ENCODE measurements around the gene TRERF1. TPM values are rescaled to one million over a fixed set of nuclear protein-coding genes. Genes with fewer than 3 reads are reported as not detected.
"Not testable (repeated sequence)": the region's sequence is repeated elsewhere in the genome, so short reads cannot be mapped to it uniquely, and the experiment has no call there.

The TRERF1 gene
- total and polyA plus RNA-seq, 2 of the 8 experiments (the other 6 are each of a cell fraction or from before 2014, with no cell fraction given): 10.8 to 21.5 TPM

DNA sequence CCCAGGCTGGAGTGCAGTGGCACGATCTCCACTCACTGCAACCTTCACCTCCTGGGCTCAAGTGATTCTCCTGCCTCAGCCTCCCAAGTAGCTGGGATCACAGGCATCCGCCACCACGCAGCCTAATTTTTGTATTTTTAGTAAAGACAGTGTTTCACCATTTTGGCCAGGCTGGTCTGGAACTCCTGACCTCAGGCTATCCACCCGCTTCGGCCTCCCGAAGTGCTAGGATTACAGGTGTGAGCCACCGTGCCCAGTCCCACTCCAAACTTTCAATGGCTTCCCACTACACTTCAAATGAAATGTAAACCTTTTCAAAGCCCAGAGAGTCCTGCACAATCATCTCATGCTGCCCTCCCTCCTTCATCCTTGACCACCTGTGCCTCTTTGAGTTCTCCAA, 5.8 kb downstream of the TRERF1 start:
- H2AK5ac ChIP-seq (ENCODE audit: low read depth, low read length); H3K9me3 ChIP-seq (ENCODE audit: insufficient read depth in 2 of 2, low read depth in 1 of 2, low read length in 1 of 2); H3K18ac ChIP-seq (ENCODE audit: extremely low read depth, low read length); H2BK20ac ChIP-seq (ENCODE audit: low read length); H2BK120ac ChIP-seq (replicated peaks; ENCODE audit: low read depth, low read length); H3K14ac ChIP-seq (ENCODE audit: insufficient read length); FAIRE-seq; H3K27me3 ChIP-seq (replicated peaks in 1 of 4; ENCODE audit: control insufficient read depth in 3 of 4, extremely low read depth in 1 of 4, insufficient read depth in 3 of 4, low read length in 3 of 4); H3K56ac ChIP-seq (replicated peaks; ENCODE audit: insufficient read length, low read depth, low read length); H3K36me3 ChIP-seq (ENCODE audit: control insufficient read depth in 2 of 4, insufficient read depth in 4 of 4, low read length in 3 of 4); H4K20me1 ChIP-seq (replicated peaks in 1 of 2; ENCODE audit: control insufficient read depth in 1 of 2, insufficient read depth in 2 of 2, low read length in 2 of 2); H3K23ac ChIP-seq (ENCODE audit: insufficient read length); H3K9ac ChIP-seq (replicated peaks in 1 of 4; ENCODE audit: extremely low read depth in 1 of 4, low read depth in 3 of 4, low read length in 3 of 4); H3K27ac ChIP-seq (ENCODE audit: low read depth, low read length); H4K8ac ChIP-seq (ENCODE audit: extremely low read depth, insufficient read depth, low read length); H2AFZ ChIP-seq (ENCODE audit: low read length); H2BK15ac ChIP-seq (ENCODE audit: low read length); H3K4me3 ChIP-seq (ENCODE audit: extremely low read depth in 1 of 4, insufficient read depth in 2 of 4, low read depth in 3 of 4, low read length in 4 of 4); H4K91ac ChIP-seq (replicated peaks; ENCODE audit: insufficient read length, low read length); H4K5ac ChIP-seq (ENCODE audit: insufficient read length, low read depth, low read length); DNase-seq (ENCODE audit: low read depth in 1 of 2, low spot score in 2 of 2): not testable (repeated sequence)
- H2BK12ac ChIP-seq (ENCODE audit: low read depth, low read length): 0 out of 2 replicates have a peak overlapping the region, but pooled peaks have one; percentile 13
- peaks cover 16% of the 10 kb centered on the region for H3K79me1 ChIP-seq (ENCODE audit: low read depth, low read length)
- WGBS, 2 experiments (ENCODE audit: extremely low coverage in 1 of 2, insufficient coverage in 1 of 2, insufficient read length in 1 of 2, insufficient replicate concordance in 2 of 2, low coverage in 1 of 2, low lambda C conversion rate in 2 of 2, missing lambda C conversion rate in 1 of 2): 94% methylated on average over 7 of the region's 7 CpGs; no CpG with 5 or more reads in 1 of the 2 experiments
- H3K4ac ChIP-seq (replicated peaks; ENCODE audit: insufficient read length, low read depth, low read length): peak overlapping the region; percentile 1
- H3K23me2 ChIP-seq (ENCODE audit: low read depth, low read length): peaks cover 17% of the 10 kb centered on the region
- POLR2A ChIA-PET (ENCODE audit: partially characterized antibody): interaction anchor here (0.7 kb wide), 1 partner anchor 62 kb away, joined by 3 read pairs; no protein-coding TSS in a partner anchor
- peak overlapping the region in 1 of 2 experiments; percentile 73; a peak in 1 of 4 replicates for H3K4me2 ChIP-seq (ENCODE audit: insufficient read depth in 1 of 2, low read depth in 2 of 2, low read length in 2 of 2)
- peaks cover 49 to 97% of the 10 kb centered on the region in 2 experiments for H3K79me2 ChIP-seq (ENCODE audit: control insufficient read depth in 1 of 2, insufficient read depth in 2 of 2, low read length in 2 of 2)
- H2BK5ac ChIP-seq (ENCODE audit: low read depth, low read length): peak overlapping the region; percentile 49; the same call in 1 of the 2 replicates
- CTCF ChIA-PET (ENCODE audit: partially characterized antibody): interaction anchor here (2.0 to 2.4 kb wide), 2 partner anchors 14 to 102 kb away, joined by 5 to 6 read pairs; no protein-coding TSS in a partner anchor
- H3K4me1 ChIP-seq (replicated peaks in 1 of 4; ENCODE audit: control insufficient read depth in 3 of 4, insufficient read depth in 4 of 4, low read length in 3 of 4): peaks cover 15 to 45% (median 32%) of the 10 kb centered on the region in 4 experiments

Measured in H1 (cell line).